K562 (cell line): Measurements from ENCODE around the gene UQCC5. TPM values are rescaled to one million over a fixed set of nuclear protein-coding genes. Genes with fewer than 3 reads are reported as not detected.

ENCODE experiments used
- ATAC-seq: fragments of 200-7000 bp; cut with Tn5 transposase; 3 replicates; pipeline ENCODE4 v1.9.1; 2020; ENCODE audit warnings: moderate library complexity
- BruUV-seq: library from RNA; stranded (reverse); fragments of 400-500 nt; replicated peaks from 2 replicates; lab custom pipeline; 2021; lab: Mats Ljungman, UMichigan
- CTCF ChIA-PET: fragments of 300-600 bp; formaldehyde crosslinking; extraction: SDS; loops from one replicate; lab custom pipeline; 2021; ENCODE audit warnings: low intra/inter-chr PET ratio; lab: Yijun Ruan, JAX
- POLR2A ChIA-PET: fragments of 300-600, 350-650 bp; sonication (Branson Sonifier 250); formaldehyde crosslinking; extraction: SDS; loops from one replicate; lab custom pipeline; 2021; ENCODE audit warnings: antibody characterized with exemption, inconsistent platforms; lab: Yijun Ruan, JAX
- DNase-seq, 4 experiments: peaks; one replicate each; pipeline versions ENCODE4 v3.0.0 to v3.0.0-alpha.2; 2011 to 2018; ENCODE audit warnings: low spot score in 3 of 4, mixed read lengths in 3 of 4; ENCODE audit errors: extremely low read depth in 1 of 4
- FAIRE-seq: peaks from 2 replicates; lab custom pipeline; 2011; peaks lifted over from hg19 to GRCh38; lab: Jason Lieb, UNC
- H2AFZ ChIP-seq: 2 replicates; pipeline ENCODE4 v1.6.0; 2011; ENCODE audit warnings: low read depth, low read length, control low read depth, inconsistent platforms
- H3K27ac ChIP-seq: fragments of 200-600 bp; 3 replicates; pipeline ENCODE4 v1.8.0; 2011; ENCODE audit warnings: low read depth, mild to moderate bottlenecking, control low read depth, inconsistent platforms, low read length, moderate library complexity, mixed read lengths; ENCODE audit errors: extremely low read depth
- H3K27me3 ChIP-seq, 2 experiments: fragments of 300-600 bp in 1 of 2; 2 replicates in 1 of 2; 3 replicates in 1 of 2; pipeline versions ENCODE4 v1.6.0 to v1.8.0; 2011; ENCODE audit warnings: inconsistent platforms in 2 of 2, low read length in 2 of 2, mild to moderate bottlenecking in 1 of 2, mixed read lengths in 1 of 2, moderate library complexity in 1 of 2; ENCODE audit not compliant: control insufficient read depth in 2 of 2, insufficient read depth in 2 of 2
- H3K36me3 ChIP-seq: fragments of 300-600 bp; 3 replicates; pipeline ENCODE4 v1.8.0; 2011; ENCODE audit warnings: mild to moderate bottlenecking, low read length, inconsistent platforms; ENCODE audit not compliant: control insufficient read depth, insufficient read depth
- H3K4me1 ChIP-seq, 2 experiments: fragments of 200-600 bp in 1 of 2; replicated peaks in 1 of 2; 2 replicates in 1 of 2; 3 replicates in 1 of 2; pipeline versions ENCODE4 v1.5.1 to v1.8.0; 2011; ENCODE audit warnings: inconsistent platforms in 2 of 2, low read length in 2 of 2, mild to moderate bottlenecking in 1 of 2, mixed read lengths in 1 of 2, moderate library complexity in 1 of 2; ENCODE audit not compliant: control insufficient read depth in 2 of 2, insufficient read depth in 2 of 2
- H3K4me2 ChIP-seq: 2 replicates; pipeline ENCODE4 v1.6.1; 2011; ENCODE audit warnings: low read length, control low read depth, inconsistent platforms, mixed read lengths; ENCODE audit not compliant: insufficient read depth
- H3K4me3 ChIP-seq: fragments of 200-600 bp; sonication (generic), shearing (Covaris generic); 2 replicates; pipeline ENCODE4 v1.5.1; 2016; ENCODE audit warnings: control low read depth, inconsistent platforms
- H3K79me2 ChIP-seq: fragments of 200-600 bp; 3 replicates; pipeline ENCODE4 v1.8.0; 2011; ENCODE audit warnings: low read length, inconsistent platforms; ENCODE audit not compliant: control insufficient read depth, insufficient read depth
- H3K9ac ChIP-seq, 2 experiments: 2 replicates each; pipeline versions ENCODE4 v1.6.0 to v1.6.1; 2011; ENCODE audit warnings: low read depth in 2 of 2, low read length in 2 of 2, control low read depth in 1 of 2, inconsistent platforms in 1 of 2, mild to moderate bottlenecking in 1 of 2, mixed read lengths in 1 of 2; ENCODE audit not compliant: insufficient read depth in 1 of 2
- H3K9me1 ChIP-seq: one replicate; pipeline ENCODE4 v1.6.0; 2011; ENCODE audit warnings: inconsistent platforms, mild to moderate bottlenecking, low read length, moderate library complexity; ENCODE audit not compliant: control insufficient read depth, insufficient read depth
- H3K9me3 ChIP-seq: replicated peaks from 2 replicates; pipeline ENCODE4 v1.5.1; 2011; ENCODE audit warnings: low read depth, low read length, inconsistent platforms; ENCODE audit not compliant: control insufficient read depth, insufficient read depth
- H4K20me1 ChIP-seq: replicated peaks from 2 replicates; pipeline ENCODE4 v1.6.1; 2011; ENCODE audit warnings: low read length, inconsistent platforms, mixed read lengths; ENCODE audit not compliant: control insufficient read depth, insufficient read depth
- EHMT2 ChIP-seq: fragments of 450-650 bp; IDR thresholded peaks from 2 replicates; pipeline ENCODE4 v1.6.1; 2018; ENCODE audit warnings: antibody characterized with exemption
- MED1 ChIP-seq: sonication (generic); formaldehyde crosslinking; IDR thresholded peaks from 2 replicates; pipeline ENCODE4 v1.8.1; 2023; ENCODE audit warnings: missing genetic modification reagents, borderline replicate concordance
- WHSC1 ChIP-seq: IDR thresholded peaks from one replicate; pipeline ENCODE4 v1.6.1; 2012; ENCODE audit warnings: low read length, control low read depth, inconsistent platforms
- ZC3H8 ChIP-seq: fragments of 450-650 bp; IDR thresholded peaks from 2 replicates; pipeline ENCODE4 v1.6.1; 2017
- ZKSCAN1 ChIP-seq: fragments of 150-350 bp; IDR thresholded peaks from 2 replicates; pipeline ENCODE4 v1.6.1; 2016; ENCODE audit warnings: low read depth, low read length
- ZNF121 ChIP-seq: sonication (generic); formaldehyde crosslinking; conservative IDR thresholded peaks from 2 replicates; pipeline ENCODE4 v1.8.0; 2022; ENCODE audit warnings: missing genetic modification reagents
- ZNF589 ChIP-seq: fragments of 200-800 bp; sonication (Bioruptor generic); IDR thresholded peaks from 2 replicates; pipeline ENCODE4 v1.6.1; 2016; ENCODE audit warnings: low read depth, missing genetic modification characterization, missing compliant biosample characterization
- ZNF696 ChIP-seq: fragments of 250-450 bp; sonication (Bioruptor Pico); conservative IDR thresholded peaks from 2 replicates; pipeline ENCODE4 v1.4.0; 2020; ENCODE audit warnings: mild to moderate bottlenecking, moderate library complexity
- ZNF717 ChIP-seq: fragments of 250-450 bp; sonication (Bioruptor Pico); IDR thresholded peaks from 2 replicates; pipeline ENCODE4 v1.5.0; 2021
- WGBS: fragments of 100-300 bp; shearing (Covaris generic); methylation state at CpG from one replicate; pipeline ENCODE4 v1.1.6; 2016; ENCODE audit warnings: low coverage, mixed read lengths; ENCODE audit not compliant: insufficient coverage; ENCODE audit errors: missing lambda C conversion rate; 5-methylcytosine and 5-hydroxymethylcytosine counted together
- in situ Hi-C: fragments of 300-500 bp; cut with MboI; formaldehyde crosslinking; loops from 4 replicates; pipeline ENCODE4 v1.15.0; 2018; ENCODE audit warnings: inconsistent platforms, mixed read lengths
- intact Hi-C: fragments of 100-400 bp; cut with micrococcal nuclease; formaldehyde crosslinking; loops from 2 replicates; pipeline ENCODE4 v1.14.2; 2022
- polyA plus RNA-seq, 8 experiments: library from polyadenylated mRNA; depleted of rRNA in 4 of 8; stranded (reverse) in 5 of 8; unstranded in 3 of 8; fragments of >200 nt; fragmentation: Nextera tagmentation in 2 of 8; fragmentation: Illumina TruSeq in 1 of 8; extraction: Ambion mirVana in 2 of 8; extraction: Trizol in 1 of 8; gene quantifications; 2 replicates each; pipeline versions ENCODE4 v1.2.1 to v1.2.3, GENCODE V29; 2011 to 2014; ENCODE audit warnings: inconsistent platforms in 1 of 8, missing spikeins in 1 of 8
- total RNA-seq, 7 experiments: library from RNA; depleted of rRNA in 6 of 7; stranded (reverse); fragments of >200 nt in 6 of 7; fragmentation: Illumina TruSeq in 2 of 7; extraction: Trizol in 2 of 7; gene quantifications; 2 replicates each; pipeline versions ENCODE4 v1.2.1 to v1.2.3, GENCODE V29; 2011 to 2021; ENCODE audit warnings: low replicate concordance in 1 of 7
- TF ChIP-seq, protein P1 (sequence below): fragments of 250-450 bp; sonication (Bioruptor Pico); IDR thresholded peaks from 2 replicates; pipeline ENCODE4 v1.9.0; 2021; ENCODE audit warnings: mild to moderate bottlenecking
- TF ChIP-seq, protein P2 (sequence below): fragments of 450-650 bp; IDR thresholded peaks from 2 replicates; pipeline ENCODE4 v1.6.1; 2016; ENCODE audit warnings: missing biosample characterization, missing genetic modification characterization
- TF ChIP-seq, protein P3 (sequence below): fragments of 250-450 bp; sonication (Bioruptor Pico); IDR thresholded peaks from 2 replicates; pipeline ENCODE4 v1.5.0; 2020; ENCODE audit warnings: mild to moderate bottlenecking, borderline replicate concordance
- TF ChIP-seq, protein P4 (sequence below): fragments of 450-650 bp; IDR thresholded peaks from 2 replicates; pipeline ENCODE4 v1.6.1; 2017; ENCODE audit warnings: antibody characterized with exemption, mild to moderate bottlenecking

UQCC5 gene
- total and polyA plus RNA-seq, 9 of the 15 experiments (the other 6 are each of a cell fraction or from before 2014, with no cell fraction given), result 10.2 to 55.4 (median 33.8) TPM

DNA sequence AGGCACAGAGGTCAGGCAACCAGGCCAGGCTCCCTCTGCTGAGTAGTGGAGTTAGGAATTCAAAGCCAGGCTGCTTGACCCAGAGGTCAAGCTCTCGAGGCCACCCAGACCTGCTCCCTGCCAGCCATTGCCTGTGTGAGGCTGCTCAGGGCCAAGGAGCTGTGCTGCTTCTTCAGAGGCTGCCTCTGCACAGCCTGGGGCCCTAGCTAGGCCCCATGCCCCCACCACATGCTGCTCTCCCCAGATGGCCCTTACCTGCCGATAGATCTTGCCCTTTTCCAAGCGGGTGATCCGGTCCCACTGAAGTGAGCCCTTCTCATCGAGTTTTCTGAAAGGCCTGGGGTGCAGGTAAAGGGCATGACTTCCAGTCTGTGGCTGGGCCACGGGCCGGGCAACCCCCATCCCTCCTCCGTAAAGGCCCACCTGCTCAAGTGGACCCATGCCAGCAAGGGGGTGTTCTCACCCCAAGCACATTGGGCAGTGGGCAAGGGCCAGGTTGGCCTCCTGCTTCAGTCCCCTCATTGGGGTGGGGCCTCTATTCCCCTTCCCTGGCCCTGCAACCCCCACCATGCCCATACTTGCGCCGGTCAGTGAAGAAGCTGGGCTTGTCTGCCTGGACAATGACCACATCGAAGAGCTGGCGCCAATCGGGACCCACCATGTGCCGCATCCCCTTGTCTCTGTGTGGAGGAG, 9.2 kb upstream of the UQCC5 start:
- ATAC-seq (no peak), FAIRE-seq (no peak), DNase-seq (no peak)
- BruUV-seq, result no TSS peak
- Histone ChIP-seq H2AFZ (no peak overlapping the region), H3K9me3 (no peaks in the 10 kb centered on the region), H3K9me1 (peaks cover 16% of the 10 kb centered on the region), H3K4me2 (no peak overlapping the region), H3K4me1 (peaks cover 11 to 53% of the 10 kb centered on the region in 2 experiments), H3K9ac (peak overlapping the region in 1 of 2 experiments; percentile 64; a peak in 2 of 4 replicates), H4K20me1 (peaks cover 11% of the 10 kb centered on the region; the same call in 1 of the 2 replicates), H3K4me3 (no peak overlapping the region), H3K27ac (no peak overlapping the region), H3K27me3 (no peaks in the 10 kb centered on the region), H3K36me3 (peaks cover 85% of the 10 kb centered on the region; the same call in 2 of the 3 replicates), H3K79me2 (peaks cover 32% of the 10 kb centered on the region)
- POLR2A ChIA-PET, result interaction anchor here (0.7 to 1.3 kb wide), 3 partner anchors 9 to 23 kb away, joined by 3 to 5 read pairs (median 5); partner anchors contain the start of gene UQCC5
- in situ Hi-C loops, result no loop called here
- WGBS, result 93% methylated on average over 5 of the region's 14 CpGs
- intact Hi-C loops, result no loop called here
- CTCF ChIA-PET, result no interaction called here
- TF ChIP-seq, protein P1, sequence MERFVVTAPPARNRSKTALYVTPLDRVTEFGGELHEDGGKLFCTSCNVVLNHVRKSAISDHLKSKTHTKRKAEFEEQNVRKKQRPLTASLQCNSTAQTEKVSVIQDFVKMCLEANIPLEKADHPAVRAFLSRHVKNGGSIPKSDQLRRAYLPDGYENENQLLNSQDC (CRISPR knock-in tag), result no peak
- TF ChIP-seq, protein P2, sequence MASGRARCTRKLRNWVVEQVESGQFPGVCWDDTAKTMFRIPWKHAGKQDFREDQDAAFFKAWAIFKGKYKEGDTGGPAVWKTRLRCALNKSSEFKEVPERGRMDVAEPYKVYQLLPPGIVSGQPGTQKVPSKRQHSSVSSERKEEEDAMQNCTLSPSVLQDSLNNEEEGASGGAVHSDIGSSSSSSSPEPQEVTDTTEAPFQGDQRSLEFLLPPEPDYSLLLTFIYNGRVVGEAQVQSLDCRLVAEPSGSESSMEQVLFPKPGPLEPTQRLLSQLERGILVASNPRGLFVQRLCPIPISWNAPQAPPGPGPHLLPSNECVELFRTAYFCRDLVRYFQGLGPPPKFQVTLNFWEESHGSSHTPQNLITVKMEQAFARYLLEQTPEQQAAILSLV (tag), result no peak
- TF ChIP-seq ZKSCAN1 (no peak), ZC3H8 (no peak), ZNF589 (CRISPR knock-in tag) (no peak), ZNF696 (CRISPR knock-in tag) (no peak), ZNF121 (CRISPR knock-in tag) (no peak), MED1 (CRISPR knock-in tag) (no peak), ZNF717 (CRISPR knock-in tag) (no peak), WHSC1 (no peak), EHMT2 (no peak)
- TF ChIP-seq, protein P3, sequence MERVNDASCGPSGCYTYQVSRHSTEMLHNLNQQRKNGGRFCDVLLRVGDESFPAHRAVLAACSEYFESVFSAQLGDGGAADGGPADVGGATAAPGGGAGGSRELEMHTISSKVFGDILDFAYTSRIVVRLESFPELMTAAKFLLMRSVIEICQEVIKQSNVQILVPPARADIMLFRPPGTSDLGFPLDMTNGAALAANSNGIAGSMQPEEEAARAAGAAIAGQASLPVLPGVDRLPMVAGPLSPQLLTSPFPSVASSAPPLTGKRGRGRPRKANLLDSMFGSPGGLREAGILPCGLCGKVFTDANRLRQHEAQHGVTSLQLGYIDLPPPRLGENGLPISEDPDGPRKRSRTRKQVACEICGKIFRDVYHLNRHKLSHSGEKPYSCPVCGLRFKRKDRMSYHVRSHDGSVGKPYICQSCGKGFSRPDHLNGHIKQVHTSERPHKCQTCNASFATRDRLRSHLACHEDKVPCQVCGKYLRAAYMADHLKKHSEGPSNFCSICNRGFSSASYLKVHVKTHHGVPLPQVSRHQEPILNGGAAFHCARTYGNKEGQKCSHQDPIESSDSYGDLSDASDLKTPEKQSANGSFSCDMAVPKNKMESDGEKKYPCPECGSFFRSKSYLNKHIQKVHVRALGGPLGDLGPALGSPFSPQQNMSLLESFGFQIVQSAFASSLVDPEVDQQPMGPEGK (CRISPR knock-in tag), result no peak
- TF ChIP-seq, protein P4, sequence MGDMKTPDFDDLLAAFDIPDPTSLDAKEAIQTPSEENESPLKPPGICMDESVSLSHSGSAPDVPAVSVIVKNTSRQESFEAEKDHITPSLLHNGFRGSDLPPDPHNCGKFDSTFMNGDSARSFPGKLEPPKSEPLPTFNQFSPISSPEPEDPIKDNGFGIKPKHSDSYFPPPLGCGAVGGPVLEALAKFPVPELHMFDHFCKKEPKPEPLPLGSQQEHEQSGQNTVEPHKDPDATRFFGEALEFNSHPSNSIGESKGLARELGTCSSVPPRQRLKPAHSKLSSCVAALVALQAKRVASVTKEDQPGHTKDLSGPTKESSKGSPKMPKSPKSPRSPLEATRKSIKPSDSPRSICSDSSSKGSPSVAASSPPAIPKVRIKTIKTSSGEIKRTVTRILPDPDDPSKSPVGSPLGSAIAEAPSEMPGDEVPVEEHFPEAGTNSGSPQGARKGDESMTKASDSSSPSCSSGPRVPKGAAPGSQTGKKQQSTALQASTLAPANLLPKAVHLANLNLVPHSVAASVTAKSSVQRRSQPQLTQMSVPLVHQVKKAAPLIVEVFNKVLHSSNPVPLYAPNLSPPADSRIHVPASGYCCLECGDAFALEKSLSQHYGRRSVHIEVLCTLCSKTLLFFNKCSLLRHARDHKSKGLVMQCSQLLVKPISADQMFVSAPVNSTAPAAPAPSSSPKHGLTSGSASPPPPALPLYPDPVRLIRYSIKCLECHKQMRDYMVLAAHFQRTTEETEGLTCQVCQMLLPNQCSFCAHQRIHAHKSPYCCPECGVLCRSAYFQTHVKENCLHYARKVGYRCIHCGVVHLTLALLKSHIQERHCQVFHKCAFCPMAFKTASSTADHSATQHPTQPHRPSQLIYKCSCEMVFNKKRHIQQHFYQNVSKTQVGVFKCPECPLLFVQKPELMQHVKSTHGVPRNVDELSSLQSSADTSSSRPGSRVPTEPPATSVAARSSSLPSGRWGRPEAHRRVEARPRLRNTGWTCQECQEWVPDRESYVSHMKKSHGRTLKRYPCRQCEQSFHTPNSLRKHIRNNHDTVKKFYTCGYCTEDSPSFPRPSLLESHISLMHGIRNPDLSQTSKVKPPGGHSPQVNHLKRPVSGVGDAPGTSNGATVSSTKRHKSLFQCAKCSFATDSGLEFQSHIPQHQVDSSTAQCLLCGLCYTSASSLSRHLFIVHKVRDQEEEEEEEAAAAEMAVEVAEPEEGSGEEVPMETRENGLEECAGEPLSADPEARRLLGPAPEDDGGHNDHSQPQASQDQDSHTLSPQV, result no peak
